ENCODE measurements around the gene LITAF. TPM values are rescaled to one million over a fixed set of nuclear protein-coding genes. Genes with fewer than 3 reads are reported as not detected.

The LITAF gene
- total RNA-seq, 3 donors from 2014 or later (not counting 1 experiment from before 2014, with no cell fraction given), result 584 to 772 (median 726) TPM

DNA sequence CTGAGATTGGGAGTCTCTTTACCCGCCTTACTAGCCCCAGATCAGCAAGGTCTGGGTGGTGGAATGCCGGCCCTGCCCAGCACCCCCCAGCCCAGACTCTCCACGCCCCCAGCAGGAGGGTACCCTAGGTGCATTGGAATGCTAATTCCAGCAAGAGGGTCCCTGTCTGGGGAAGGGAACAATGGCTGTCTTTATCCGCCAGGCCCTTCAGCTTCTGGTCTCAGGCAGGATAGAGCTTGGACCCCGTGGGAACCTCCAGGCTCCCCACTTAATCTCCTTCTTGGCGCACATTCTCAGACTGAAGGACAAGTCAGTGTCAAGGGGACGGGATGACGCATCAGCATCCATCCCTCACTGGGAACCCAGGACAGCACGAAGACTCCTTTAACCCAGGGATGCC is 85.1 kb downstream of the LITAF start:
- no peak for ATAC-seq
- Mint-ChIP-seq H3K9me3 (no peaks in the 10 kb centered on the region), H3K4me1 (peaks cover 11 to 12% of the 10 kb centered on the region in 2 donors)

DNA sequence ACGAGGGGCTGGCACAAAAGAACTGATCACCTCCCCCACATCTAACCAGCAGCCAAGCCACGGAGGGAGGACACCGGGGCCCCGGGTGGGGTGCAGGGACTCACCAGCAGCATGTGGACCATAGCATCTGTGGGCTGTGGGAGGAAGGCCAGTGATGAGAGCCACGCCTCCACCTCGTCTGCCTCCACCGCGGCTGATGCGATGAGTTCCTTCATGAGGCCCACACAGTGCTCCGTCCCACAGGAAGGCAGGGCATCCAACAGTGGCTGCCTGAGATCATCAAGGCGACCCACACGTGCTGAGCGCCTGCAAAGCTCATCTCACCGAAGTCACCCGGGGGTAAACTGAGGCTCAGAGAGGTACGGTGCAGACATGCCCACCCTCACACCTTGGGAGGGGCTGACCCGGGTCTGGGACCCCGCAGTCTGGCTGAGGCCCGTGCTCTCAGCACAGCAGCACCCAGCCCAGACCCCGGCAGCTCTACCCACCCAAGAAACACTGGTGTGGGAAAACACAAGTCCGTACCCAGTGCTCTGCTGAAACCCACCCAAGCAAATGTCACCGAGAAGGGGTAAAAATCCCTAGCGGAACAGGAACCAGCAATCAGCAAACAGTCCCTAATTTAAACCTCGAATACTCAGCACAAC is 85.9 kb downstream of the LITAF start:
- Histone ChIP-seq H3K9me3 (ENCODE audit: control insufficient read depth, insufficient read depth, low read length) (no peaks in the 10 kb centered on the region), H3K4me3 (ENCODE audit: low read length) (no peak overlapping the region), H3K27ac (ENCODE audit: low read length) (no peak overlapping the region), H3K4me1 (ENCODE audit: control insufficient read depth, insufficient read depth, low read length) (peaks cover 20% of the 10 kb centered on the region), H3K36me3 (ENCODE audit: control insufficient read depth, insufficient read depth, low read length) (no peaks in the 10 kb centered on the region), H3K27me3 (ENCODE audit: control insufficient read depth, insufficient read depth, low read length) (no peaks in the 10 kb centered on the region)
- TF ChIP-seq, protein P1, sequence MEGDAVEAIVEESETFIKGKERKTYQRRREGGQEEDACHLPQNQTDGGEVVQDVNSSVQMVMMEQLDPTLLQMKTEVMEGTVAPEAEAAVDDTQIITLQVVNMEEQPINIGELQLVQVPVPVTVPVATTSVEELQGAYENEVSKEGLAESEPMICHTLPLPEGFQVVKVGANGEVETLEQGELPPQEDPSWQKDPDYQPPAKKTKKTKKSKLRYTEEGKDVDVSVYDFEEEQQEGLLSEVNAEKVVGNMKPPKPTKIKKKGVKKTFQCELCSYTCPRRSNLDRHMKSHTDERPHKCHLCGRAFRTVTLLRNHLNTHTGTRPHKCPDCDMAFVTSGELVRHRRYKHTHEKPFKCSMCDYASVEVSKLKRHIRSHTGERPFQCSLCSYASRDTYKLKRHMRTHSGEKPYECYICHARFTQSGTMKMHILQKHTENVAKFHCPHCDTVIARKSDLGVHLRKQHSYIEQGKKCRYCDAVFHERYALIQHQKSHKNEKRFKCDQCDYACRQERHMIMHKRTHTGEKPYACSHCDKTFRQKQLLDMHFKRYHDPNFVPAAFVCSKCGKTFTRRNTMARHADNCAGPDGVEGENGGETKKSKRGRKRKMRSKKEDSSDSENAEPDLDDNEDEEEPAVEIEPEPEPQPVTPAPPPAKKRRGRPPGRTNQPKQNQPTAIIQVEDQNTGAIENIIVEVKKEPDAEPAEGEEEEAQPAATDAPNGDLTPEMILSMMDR (IDR thresholded peaks at IDR 0.05), result no peak
- Mint-ChIP-seq H3K4me3 (no peak overlapping the region), H3K27ac (no peak overlapping the region), H3K9me3 (no peaks in the 10 kb centered on the region), H3K36me3 (no peaks in the 10 kb centered on the region), H3K27me3 (ENCODE audit: low read depth in 2 of 2) (no peaks in the 10 kb centered on the region), H3K4me1 (peaks cover 16 to 20% of the 10 kb centered on the region in 2 donors)
- WGBS (ENCODE audit: insufficient coverage), result 66% methylated on average over 24 of the region's 24 CpGs
- ATAC-seq (no peak), DNase-seq (no peak)
- intact Hi-C loops (cut with micrococcal nuclease), result no loop called here

More for the DNA sequence above, 85.1 kb downstream of the LITAF start:
- H3K36me3 Mint-ChIP-seq, result no peaks in the 10 kb centered on the region
- TF ChIP-seq, protein P1 (IDR thresholded peaks at IDR 0.05), result no peak
- H3K36me3 ChIP-seq (ENCODE audit: control insufficient read depth, insufficient read depth, low read length), result no peaks in the 10 kb centered on the region
- 83% methylated on average over 9 of the region's 9 CpGs for WGBS (ENCODE audit: insufficient coverage)
- H3K27ac Mint-ChIP-seq, result no peak overlapping the region
- no peak overlapping the region for H3K4me3 Mint-ChIP-seq
- intact Hi-C loops (cut with micrococcal nuclease), result no loop called here
- no peaks in the 10 kb centered on the region for H3K27me3 Mint-ChIP-seq (ENCODE audit: low read depth in 2 of 2)
- H3K9me3 ChIP-seq (ENCODE audit: control insufficient read depth, insufficient read depth, low read length), result no peaks in the 10 kb centered on the region
- no peak overlapping the region for H3K4me3 ChIP-seq (ENCODE audit: low read length)
- H3K4me1 ChIP-seq (ENCODE audit: control insufficient read depth, insufficient read depth, low read length), result peaks cover 14% of the 10 kb centered on the region
- H3K27ac ChIP-seq (ENCODE audit: low read length), result no peak overlapping the region
- no peak for DNase-seq
- H3K27me3 ChIP-seq (ENCODE audit: control insufficient read depth, insufficient read depth, low read length), result no peaks in the 10 kb centered on the region

DNA sequence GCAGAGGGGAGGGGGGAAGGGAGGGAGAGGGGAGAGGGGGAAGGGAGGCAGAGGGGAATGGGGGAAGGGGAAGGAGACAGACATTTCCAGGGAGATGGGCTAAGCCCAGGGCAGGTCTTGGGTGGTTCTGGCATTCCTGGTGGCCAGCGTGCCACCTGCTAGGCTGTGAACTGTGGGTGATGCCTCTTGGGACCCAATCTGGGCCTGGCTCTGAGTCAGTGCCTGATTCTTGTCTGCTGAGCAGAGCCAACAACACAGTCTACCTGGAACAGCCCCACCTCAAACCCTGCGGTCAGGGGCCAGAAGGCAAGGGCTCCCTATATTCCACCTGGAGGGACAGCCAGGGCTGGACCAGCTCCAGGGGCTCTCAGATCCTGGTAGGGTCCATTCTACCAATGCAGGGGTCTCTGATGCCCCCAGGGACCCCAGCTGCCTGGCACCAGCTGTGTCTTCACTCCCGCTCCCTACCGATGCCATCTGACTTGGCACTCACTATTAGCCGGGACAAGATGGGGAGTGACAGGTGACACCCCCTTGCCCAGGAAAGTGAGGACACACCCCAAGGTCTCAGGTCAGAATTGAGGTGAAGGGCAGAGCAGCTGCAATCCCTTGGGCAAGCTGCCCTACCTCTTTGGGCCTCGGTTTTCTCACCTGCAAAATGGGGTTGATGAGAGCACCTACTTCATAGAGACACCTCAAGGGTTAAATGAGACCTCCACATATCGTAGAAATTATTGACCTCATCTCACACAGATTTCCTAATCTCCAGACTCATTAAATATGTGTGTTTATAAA is 87.2 kb downstream of the LITAF start:
- no peaks in the 10 kb centered on the region for H3K9me3 Mint-ChIP-seq

More for the DNA sequence above, 87.2 kb downstream of the LITAF start:
- H3K27ac Mint-ChIP-seq, result no peak overlapping the region
- peaks cover 16 to 27% of the 10 kb centered on the region in 2 donors for H3K4me1 Mint-ChIP-seq
- H3K4me3 Mint-ChIP-seq, result no peak overlapping the region
- intact Hi-C loops (cut with micrococcal nuclease), result no loop called here
- WGBS (ENCODE audit: insufficient coverage), result 86% methylated on average over 6 of the region's 7 CpGs
- peaks cover 34% of the 10 kb centered on the region for H3K4me1 ChIP-seq (ENCODE audit: control insufficient read depth, insufficient read depth, low read length)
- no peaks in the 10 kb centered on the region for H3K36me3 ChIP-seq (ENCODE audit: control insufficient read depth, insufficient read depth, low read length)
- TF ChIP-seq, protein P1 (IDR thresholded peaks at IDR 0.05), result no peak
- H3K36me3 Mint-ChIP-seq, result no peaks in the 10 kb centered on the region
- no peaks in the 10 kb centered on the region for H3K27me3 Mint-ChIP-seq (ENCODE audit: low read depth in 2 of 2)
- H3K4me3 ChIP-seq (ENCODE audit: low read length), result no peak overlapping the region
- no peaks in the 10 kb centered on the region for H3K27me3 ChIP-seq (ENCODE audit: control insufficient read depth, insufficient read depth, low read length)
- DNase-seq, result no peak
- no peaks in the 10 kb centered on the region for H3K9me3 ChIP-seq (ENCODE audit: control insufficient read depth, insufficient read depth, low read length)
- no peak overlapping the region for H3K27ac ChIP-seq (ENCODE audit: low read length)
- ATAC-seq, result no peak

Measured in natural killer cell (primary cell).